Transverse colon (tissue), 4 donors: Measurements from ENCODE around the gene AQP12A. TPM values are rescaled to one million over a fixed set of nuclear protein-coding genes. Genes with fewer than 3 reads are reported as not detected.

Source experiments
- DNase-seq: peaks from one replicate; pipeline ENCODE4 v3.0.0-alpha.2; 2019
- H3K27ac ChIP-seq, 4 donors: fragments of 200-600 bp; sonication (generic); 2 replicates each; pipeline ENCODE4 v1.5.1; 2016 to 2018; ENCODE audit warnings: inconsistent platforms in 4 of 4
- H3K27me3 ChIP-seq: fragments of 200-600 bp; sonication (generic); 2 replicates; pipeline ENCODE4 v1.5.1; 2017; ENCODE audit warnings: inconsistent platforms
- H3K36me3 ChIP-seq, 4 donors: fragments of 200-600 bp; sonication (generic); 2 replicates each; pipeline ENCODE4 v1.5.1; 2017 to 2019; ENCODE audit warnings: inconsistent platforms in 4 of 4
- H3K4me1 ChIP-seq, 4 donors: fragments of 200-600 bp; sonication (generic); 2 replicates each; pipeline ENCODE4 v1.5.1; 2017 to 2020; ENCODE audit warnings: inconsistent platforms in 4 of 4
- H3K4me3 ChIP-seq, 4 donors: fragments of 200-600 bp; sonication (generic); 1 replicate in 1 of 4; 2 replicates in 3 of 4; pipeline versions ENCODE4 v1.5.1 to v1.6.1; 2017 to 2019; ENCODE audit warnings: inconsistent platforms in 4 of 4
- H3K9me3 ChIP-seq, 2 donors: fragments of 200-600 bp; sonication (generic); 2 replicates each; pipeline ENCODE4 v1.5.1; 2017 to 2019; ENCODE audit warnings: inconsistent platforms in 2 of 2
- EP300 ChIP-seq: sonication (generic); formaldehyde crosslinking; IDR thresholded peaks from one replicate; pipeline ENCODE4 v1.6.1; 2017; ENCODE audit warnings: antibody characterized with exemption, low read depth
- POLR2A ChIP-seq: fragments of 450-650 bp; IDR thresholded peaks from one replicate; pipeline ENCODE4 v1.6.1; 2016; ENCODE audit warnings: antibody characterized with exemption, mild to moderate bottlenecking, moderate library complexity
- POLR2AphosphoS5 ChIP-seq, 3 donors: sonication (generic); formaldehyde crosslinking; IDR thresholded peaks; one replicate each; pipeline ENCODE4 v1.6.1; 2016; ENCODE audit warnings: antibody characterized with exemption in 3 of 3
- WGBS, 2 donors: methylation state at CpG; one replicate each; pipeline ENCODE4 v1.1.5; 2018; ENCODE audit warnings: low coverage in 1 of 2; 5-methylcytosine and 5-hydroxymethylcytosine counted together
- in situ Hi-C, 4 donors: fragments of 200-750 bp; cut with MboI; loops; one replicate each; pipeline versions ENCODE4 v1.15.0 to v1.15.1; 2017; ENCODE audit warnings: low sequenced_read_pairs in 3 of 4, low pct_ligation_motif_present in 1 of 4, low pct_unique_long_range_greater_than_20kb in 1 of 4
- intact Hi-C: fragments of 100-400 bp; cut with DNase I; formaldehyde crosslinking; loops from one replicate; pipeline ENCODE4 v1.15.1; 2023; ENCODE audit warnings: low total_unique reads
- small RNA-seq, 4 donors: library from RNA; depleted of rRNA; stranded (forward); fragments of <200 nt; gene quantifications; one replicate each; pipeline ENCODE3, GENCODE V24; 2016
- total RNA-seq, 4 donors: library from RNA; depleted of rRNA; stranded (reverse); fragments of >200 nt; gene quantifications; one replicate each; pipeline ENCODE4 v1.1.0, GENCODE V29; 2016
- TF ChIP-seq, protein P1 (sequence below), 5 experiments: fragments of 200-600 bp in 3 of 5; fragments of 450-650 bp in 2 of 5; sonication (generic) in 3 of 5; IDR thresholded peaks; 1 replicate in 2 of 5; 2 replicates in 3 of 5; pipeline ENCODE4 v1.5.1; 2016 to 2017; ENCODE audit warnings: antibody characterized with exemption in 5 of 5, inconsistent platforms in 3 of 5, mild to moderate bottlenecking in 2 of 5, moderate library complexity in 1 of 5

AQP12A gene
- total RNA-seq, 4 donors from 2014 or later: not detected

DNA sequence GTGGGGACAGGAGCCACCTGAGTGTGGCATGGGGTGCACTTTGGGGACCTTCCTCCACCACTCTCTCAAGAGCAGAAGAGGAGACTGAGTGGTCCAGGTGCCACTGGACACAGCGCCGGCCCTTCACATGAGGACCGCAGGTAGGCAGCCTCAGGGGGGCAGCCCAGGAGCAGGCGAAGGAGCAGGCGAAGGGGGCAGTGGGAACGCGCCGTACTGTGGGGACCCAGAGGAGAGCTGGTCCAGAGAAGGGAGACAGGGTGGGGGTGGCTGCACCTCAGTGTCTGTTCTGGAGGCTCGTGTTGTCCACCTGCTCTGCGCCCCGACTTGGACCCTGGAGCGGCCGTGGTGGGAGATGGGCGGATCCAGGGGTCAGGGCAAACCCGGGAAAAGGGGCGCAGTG lies 55.0 kb downstream of the AQP12A start:
- WGBS, 2 donors: 87 to 95% methylated on average over 6 to 16 of the region's 16 CpGs
- Histone ChIP-seq H3K4me3 (no peak overlapping the region), H3K9me3 (no peaks in the 10 kb centered on the region), H3K4me1 (no peaks in the 10 kb centered on the region), H3K27ac (no peak overlapping the region), H3K27me3 (no peaks in the 10 kb centered on the region), H3K36me3 (no peaks in the 10 kb centered on the region)
- TF ChIP-seq POLR2A (no peak), POLR2AphosphoS5 (IDR thresholded peaks at IDR 0.05) (no peak), EP300 (no peak)
- TF ChIP-seq, protein P1, sequence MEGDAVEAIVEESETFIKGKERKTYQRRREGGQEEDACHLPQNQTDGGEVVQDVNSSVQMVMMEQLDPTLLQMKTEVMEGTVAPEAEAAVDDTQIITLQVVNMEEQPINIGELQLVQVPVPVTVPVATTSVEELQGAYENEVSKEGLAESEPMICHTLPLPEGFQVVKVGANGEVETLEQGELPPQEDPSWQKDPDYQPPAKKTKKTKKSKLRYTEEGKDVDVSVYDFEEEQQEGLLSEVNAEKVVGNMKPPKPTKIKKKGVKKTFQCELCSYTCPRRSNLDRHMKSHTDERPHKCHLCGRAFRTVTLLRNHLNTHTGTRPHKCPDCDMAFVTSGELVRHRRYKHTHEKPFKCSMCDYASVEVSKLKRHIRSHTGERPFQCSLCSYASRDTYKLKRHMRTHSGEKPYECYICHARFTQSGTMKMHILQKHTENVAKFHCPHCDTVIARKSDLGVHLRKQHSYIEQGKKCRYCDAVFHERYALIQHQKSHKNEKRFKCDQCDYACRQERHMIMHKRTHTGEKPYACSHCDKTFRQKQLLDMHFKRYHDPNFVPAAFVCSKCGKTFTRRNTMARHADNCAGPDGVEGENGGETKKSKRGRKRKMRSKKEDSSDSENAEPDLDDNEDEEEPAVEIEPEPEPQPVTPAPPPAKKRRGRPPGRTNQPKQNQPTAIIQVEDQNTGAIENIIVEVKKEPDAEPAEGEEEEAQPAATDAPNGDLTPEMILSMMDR (IDR thresholded peaks at IDR 0.05): no peak
- intact Hi-C loops (no loop called here), in situ Hi-C loops (no loop called here)
- DNase-seq: no peak

GRCh38 chr2:240747256-240747655 lies 55.6 kb downstream of the AQP12A start:
- WGBS, 2 donors: 84 to 100% methylated on average over 1 to 11 of the region's 11 CpGs
- DNase-seq: no peak
- intact Hi-C loops: no loop called here

More at GRCh38 chr2:240747256-240747655, 55.6 kb downstream of the AQP12A start:
- no peaks in the 10 kb centered on the region for H3K9me3 ChIP-seq
- no peak overlapping the region for H3K4me3 ChIP-seq
- in situ Hi-C loops: no loop called here
- no peaks in the 10 kb centered on the region for H3K36me3 ChIP-seq
- H3K27ac ChIP-seq: no peak overlapping the region
- no peaks in the 10 kb centered on the region for H3K4me1 ChIP-seq
- no peak for TF ChIP-seq EP300
- TF ChIP-seq, protein P1 (IDR thresholded peaks at IDR 0.05): no peak
- TF ChIP-seq POLR2AphosphoS5 (IDR thresholded peaks at IDR 0.05): no peak
- no peak for TF ChIP-seq POLR2A
- H3K27me3 ChIP-seq: no peaks in the 10 kb centered on the region

Small RNAs within 50 kb of the gene (small RNA-seq; reads per million reads assigned to genes)
- gene AC011298.3: 0 reads per million in 4 donors

Other genes with a start within 250 kb of the AQP12A start
- gene ANKMY1, start 133.9 kb upstream of the AQP12A start, total RNA-seq: 10 to 100 TPM; 15.1 to 64.0 (median 27.5) TPM
- 10 to 100 TPM in 1 of 4 donors, 1 to 10 TPM in 3; 3.4 to 10.8 (median 6.2) TPM for gene DUSP28, start 131.5 kb upstream of the AQP12A start, total RNA-seq
- gene RNPEPL1, start 123.4 kb upstream of the AQP12A start, total RNA-seq: 100 to 1,000 TPM; 118 to 208 (median 151) TPM
- gene CAPN10, start 105.1 kb upstream of the AQP12A start, total RNA-seq: 100 to 1,000 TPM in 1 of 4 donors, 10 to 100 TPM in 3; 41.9 to 118 (median 48.7) TPM
- 100 to 1,000 TPM in 3 of 4 donors, 10 to 100 TPM in 1; 91.1 to 244 (median 136) TPM for gene GPR35, start 66.4 kb upstream of the AQP12A start, total RNA-seq
- 1 to 10 TPM in 1 of 4 donors, under 1 TPM in 1, not detected in 2; 0.55 to 1.5 TPM for gene AQP12B, start 9.0 kb upstream of the AQP12A start, total RNA-seq
- 1 to 10 TPM in 3 of 4 donors, under 1 TPM in 1; 0.40 to 3.4 (median 2.9) TPM for gene KIF1A, start 128.4 kb downstream of the AQP12A start, total RNA-seq
- 1 to 10 TPM in 1 of 4 donors, under 1 TPM in 2, not detected in 1; 0.32 to 2.2 (median 0.82) TPM for gene AGXT, start 177.0 kb downstream of the AQP12A start, total RNA-seq
- gene MAB21L4, start 204.3 kb downstream of the AQP12A start, total RNA-seq: 10 to 100 TPM in 1 of 4 donors, 1 to 10 TPM in 2, not detected in 1; 4.9 to 11.6 (median 9.8) TPM
- not detected for gene CROCC2, start 214.5 kb downstream of the AQP12A start, total RNA-seq